Measurements from ENCODE around the gene IGFBP7. TPM values are rescaled to one million over a fixed set of nuclear protein-coding genes. Genes with fewer than 3 reads are reported as not detected.
A peak's percentile ranks its signal among the peaks of the same experiment; 100 is the strongest.
"Not testable (repeated sequence)": the region's sequence is repeated elsewhere in the genome, so short reads cannot be mapped to it uniquely, and the experiment has no call there.

The IGFBP7 gene
- total and polyA plus RNA-seq, 2 experiments from 2014 or later = 951 to 1,359 TPM

- peak; percentile 62 for DNase-seq
- Histone ChIP-seq H3K9me2 (ENCODE audit: insufficient read depth) (no peaks in the 10 kb centered on the region), H3K9me3 (ENCODE audit: low read depth) (no peaks in the 10 kb centered on the region), H3K27ac (peak overlapping the region; percentile 18; the same call in 1 of the 2 replicates), H3F3A (ENCODE audit: insufficient read depth) (peaks cover 4% of the 10 kb centered on the region; the same call in 1 of the 2 replicates), H3K4me1 (ENCODE audit: insufficient read depth) (peaks cover 9% of the 10 kb centered on the region), H3K4me3 (no peak overlapping the region), H3K27me3 (replicated peaks; ENCODE audit: insufficient read depth) (no peaks in the 10 kb centered on the region), H3K9ac (no peak overlapping the region), H3K4me2 (ENCODE audit: unreplicated experiment) (no peak overlapping the region), H3K79me2 (ENCODE audit: insufficient read depth) (peaks cover 51% of the 10 kb centered on the region), H4K20me1 (ENCODE audit: insufficient read depth) (no peaks in the 10 kb centered on the region), H3K36me3 (ENCODE audit: low read depth) (no peaks in the 10 kb centered on the region), H2AFZ (no peak overlapping the region)
- no peak for TF ChIP-seq EZH2 (IDR thresholded peaks at IDR 0.05; ENCODE audit: insufficient read depth, poor library complexity, severe bottlenecking)
- no peak for TF ChIP-seq EZH2phosphoT487 (IDR thresholded peaks at IDR 0.05; ENCODE audit: insufficient read depth, low read depth)
- 80 to 84% methylated on average over 5 of the region's 5 CpGs for WGBS, 2 experiments (ENCODE audit: low coverage in 1 of 2, low lambda C conversion rate in 2 of 2, missing lambda C conversion rate in 2 of 2)
- in situ Hi-C loops (cut with MboI) = no loop called here
Measured at GRCh38 chr4:57053508-57053907, 56.7 kb downstream of the IGFBP7 start.

GRCh38 chr4:57051524-57051923, 58.7 kb downstream of the IGFBP7 start:
- Histone ChIP-seq H3K4me2 (ENCODE audit: unreplicated experiment) (no peak overlapping the region), H3K4me3 (no peak overlapping the region), H3F3A (ENCODE audit: insufficient read depth) (peaks cover 4% of the 10 kb centered on the region; the same call in 1 of the 2 replicates), H3K27me3 (replicated peaks; ENCODE audit: insufficient read depth) (no peaks in the 10 kb centered on the region), H3K79me2 (ENCODE audit: insufficient read depth) (peaks cover 41% of the 10 kb centered on the region), H3K27ac (no peak overlapping the region), H3K36me3 (ENCODE audit: low read depth) (no peaks in the 10 kb centered on the region), H3K4me1 (ENCODE audit: insufficient read depth) (peaks cover 11% of the 10 kb centered on the region), H3K9me2 (ENCODE audit: insufficient read depth) (no peaks in the 10 kb centered on the region), H3K9ac (no peak overlapping the region), H2AFZ (no peak overlapping the region), H4K20me1 (ENCODE audit: insufficient read depth) (no peaks in the 10 kb centered on the region), H3K9me3 (ENCODE audit: low read depth) (no peaks in the 10 kb centered on the region)
- in situ Hi-C loops (cut with MboI) = no loop called here
- 97 to 98% methylated on average over 2 of the region's 2 CpGs for WGBS, 2 experiments (ENCODE audit: low coverage in 1 of 2, low lambda C conversion rate in 2 of 2, missing lambda C conversion rate in 2 of 2)
- no peak for DNase-seq
- TF ChIP-seq EZH2 (IDR thresholded peaks at IDR 0.05; ENCODE audit: insufficient read depth, poor library complexity, severe bottlenecking) (no peak), EZH2phosphoT487 (IDR thresholded peaks at IDR 0.05; ENCODE audit: insufficient read depth, low read depth) (no peak)

GRCh38 chr4:57051095-57051494, 59.1 kb downstream of the IGFBP7 start:
- WGBS, 2 experiments (ENCODE audit: low coverage in 1 of 2, low lambda C conversion rate in 2 of 2, missing lambda C conversion rate in 2 of 2) = 85 to 93% methylated on average over 3 of the region's 3 CpGs
- Histone ChIP-seq H2AFZ (no peak overlapping the region), H3K27ac (no peak overlapping the region), H3K36me3 (ENCODE audit: low read depth) (no peaks in the 10 kb centered on the region), H3K27me3 (replicated peaks; ENCODE audit: insufficient read depth) (no peaks in the 10 kb centered on the region), H3K4me3 (no peak overlapping the region), H3K9me2 (ENCODE audit: insufficient read depth) (no peaks in the 10 kb centered on the region), H3K4me1 (ENCODE audit: insufficient read depth) (peaks cover 11% of the 10 kb centered on the region), H3K9ac (no peak overlapping the region), H3K4me2 (ENCODE audit: unreplicated experiment) (no peak overlapping the region), H3K9me3 (ENCODE audit: low read depth) (no peaks in the 10 kb centered on the region), H4K20me1 (ENCODE audit: insufficient read depth) (no peaks in the 10 kb centered on the region), H3F3A (ENCODE audit: insufficient read depth) (peaks cover 7% of the 10 kb centered on the region), H3K79me2 (ENCODE audit: insufficient read depth) (peaks cover 41% of the 10 kb centered on the region)
- in situ Hi-C loops (cut with MboI) = no loop called here
- DNase-seq = no peak
- TF ChIP-seq EZH2phosphoT487 (IDR thresholded peaks at IDR 0.05; ENCODE audit: insufficient read depth, low read depth) = no peak
- TF ChIP-seq EZH2 (IDR thresholded peaks at IDR 0.05; ENCODE audit: insufficient read depth, poor library complexity, severe bottlenecking) = no peak

GRCh38 chr4:57048590-57049304, 61.4 kb downstream of the IGFBP7 start:
- Histone ChIP-seq H3F3A (ENCODE audit: insufficient read depth) (peaks cover 26% of the 10 kb centered on the region), H3K79me2 (ENCODE audit: insufficient read depth) (peaks cover 48% of the 10 kb centered on the region), H3K9me2 (ENCODE audit: insufficient read depth) (no peaks in the 10 kb centered on the region), H3K27ac (0 out of 2 replicates have a peak overlapping the region, but pooled peaks have one; percentile 7), H3K9ac (no peak overlapping the region), H3K4me1 (ENCODE audit: insufficient read depth) (peaks cover 34% of the 10 kb centered on the region), H3K9me3 (ENCODE audit: low read depth) (no peaks in the 10 kb centered on the region), H3K27me3 (replicated peaks; ENCODE audit: insufficient read depth) (no peaks in the 10 kb centered on the region), H3K4me2 (ENCODE audit: unreplicated experiment) (peak overlapping the region; percentile 16), H2AFZ (no peak overlapping the region), H3K36me3 (ENCODE audit: low read depth) (no peaks in the 10 kb centered on the region), H4K20me1 (ENCODE audit: insufficient read depth) (no peaks in the 10 kb centered on the region), H3K4me3 (no peak overlapping the region)
- 15 to 23% methylated on average over 1 of the region's 1 CpG for WGBS, 2 experiments (ENCODE audit: low coverage in 1 of 2, low lambda C conversion rate in 2 of 2, missing lambda C conversion rate in 2 of 2)
- in situ Hi-C loops (cut with MboI) = loop anchor here (10.0 to 25.0 kb wide), 2 partner anchors 106 to 364 kb away; no protein-coding TSS in a partner anchor
- TF ChIP-seq EZH2 (IDR thresholded peaks at IDR 0.05; ENCODE audit: insufficient read depth, poor library complexity, severe bottlenecking) = no peak
- TF ChIP-seq EZH2phosphoT487 (IDR thresholded peaks at IDR 0.05; ENCODE audit: insufficient read depth, low read depth) = no peak
- DNase-seq = no peak

- H3K9me3 ChIP-seq (ENCODE audit: low read depth); H3K9me2 ChIP-seq (ENCODE audit: insufficient read depth); H3K27me3 ChIP-seq (replicated peaks; ENCODE audit: insufficient read depth); H2AFZ ChIP-seq; H3K4me2 ChIP-seq (ENCODE audit: unreplicated experiment); H3K27ac ChIP-seq; H4K20me1 ChIP-seq (ENCODE audit: insufficient read depth); DNase-seq; H3K36me3 ChIP-seq (ENCODE audit: low read depth); H3K9ac ChIP-seq; H3K4me3 ChIP-seq: not testable (repeated sequence)
- in situ Hi-C loops (cut with MboI) = loop anchor here (10.0 to 25.0 kb wide), 2 partner anchors 108 to 365 kb away; no protein-coding TSS in a partner anchor
- Histone ChIP-seq H3K79me2 (ENCODE audit: insufficient read depth) (peaks cover 38% of the 10 kb centered on the region), H3K4me1 (ENCODE audit: insufficient read depth) (peaks cover 50% of the 10 kb centered on the region), H3F3A (ENCODE audit: insufficient read depth) (peaks cover 30% of the 10 kb centered on the region)
- 90 to 91% methylated on average over 6 of the region's 6 CpGs for WGBS, 2 experiments (ENCODE audit: low coverage in 1 of 2, low lambda C conversion rate in 2 of 2, missing lambda C conversion rate in 2 of 2)
Measured at GRCh38 chr4:57047046-57047445, 63.1 kb downstream of the IGFBP7 start.
